ENCODE results near the gene KMT2C. TPM values are rescaled to one million over a fixed set of nuclear protein-coding genes. Genes with fewer than 3 reads are reported as not detected.
"Not testable (repeated sequence)": the region's sequence is repeated elsewhere in the genome, so short reads cannot be mapped to it uniquely, and the experiment has no call there.

The KMT2C gene
- total and polyA plus RNA-seq, 2 of the 13 experiments (the other 11 are each of a cell fraction or from before 2014, with no cell fraction given), result 7.1 to 14.4 TPM

DNA sequence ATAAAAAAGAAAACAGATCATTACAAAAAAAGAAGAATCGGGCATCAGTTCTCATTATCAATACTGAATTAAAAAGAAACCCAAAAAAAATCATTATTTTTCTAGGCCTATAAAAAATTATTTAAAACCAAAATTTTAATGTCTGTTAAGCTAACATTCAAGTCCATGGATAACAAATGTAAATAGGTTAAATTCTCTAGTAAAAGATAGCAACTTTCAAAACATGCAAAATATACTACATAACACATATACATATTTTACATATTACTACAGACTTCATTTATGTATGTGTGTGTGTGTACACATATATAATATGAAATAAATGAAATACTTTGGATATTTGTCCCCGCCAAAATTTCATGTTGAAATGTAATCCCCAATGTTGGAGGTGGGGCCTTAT is 158.1 kb downstream of the KMT2C start:
- H3K36me3 ChIP-seq (replicated peaks in 1 of 2; ENCODE audit: control insufficient read depth in 1 of 2, insufficient read depth in 2 of 2, low read length in 2 of 2); H3K4me1 ChIP-seq (ENCODE audit: insufficient read depth, low read length); BruUV-seq (replicated peaks); FAIRE-seq; POLR2A ChIA-PET; H3K4me3 ChIP-seq (replicated peaks in 1 of 3; ENCODE audit: insufficient read depth in 1 of 3, low read depth in 2 of 3, low read length in 3 of 3); H3K79me2 ChIP-seq (ENCODE audit: insufficient read depth, low read length); H3K9me3 ChIP-seq (ENCODE audit: low read length); H2AFZ ChIP-seq (ENCODE audit: low read length); H3K27ac ChIP-seq (ENCODE audit: extremely low read length, insufficient read depth, low read length); ATAC-seq; intact Hi-C loops (cut with micrococcal nuclease; ENCODE audit: unreplicated experiment); DNase-seq (ENCODE audit: low spot score); H3K9ac ChIP-seq (ENCODE audit: insufficient read depth, low read depth, low read length); H3K4me2 ChIP-seq (ENCODE audit: low read depth, low read length); H3K27me3 ChIP-seq (ENCODE audit: control insufficient read depth in 1 of 2, insufficient read depth in 2 of 2, low read length in 2 of 2); H4K20me1 ChIP-seq (ENCODE audit: insufficient read depth, low read length); in situ Hi-C loops (cut with HindIII; ENCODE audit: extremely low pct_ligation_motif_present, low pct_unique_long_range_greater_than_20kb); CTCF ChIA-PET (ENCODE audit: low intra/inter-chr PET ratio, low total read pairs): not testable (repeated sequence)
- 99% methylated on average over 2 of the region's 2 CpGs for WGBS (ENCODE audit: low lambda C conversion rate)

DNA sequence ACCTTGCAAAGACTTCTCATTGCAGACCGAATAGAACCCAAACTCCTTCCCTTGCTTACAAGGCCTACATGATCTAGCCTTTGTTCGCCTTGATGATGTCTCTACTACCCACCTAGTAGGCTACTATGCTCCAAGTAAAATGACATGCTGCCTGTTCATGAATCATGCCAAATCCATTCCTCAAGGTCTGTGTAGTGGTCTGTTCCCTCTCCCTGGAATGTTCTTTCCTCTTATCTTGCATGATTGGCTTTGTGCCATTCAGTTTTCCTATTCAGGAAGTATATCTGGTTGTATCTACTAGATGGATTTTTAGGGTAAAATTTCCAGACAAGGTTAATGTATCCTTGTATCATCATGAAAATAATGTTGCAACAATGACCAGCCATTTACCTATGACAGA is 165.4 kb downstream of the KMT2C start:
- POLR2A ChIA-PET; CTCF ChIA-PET (ENCODE audit: low intra/inter-chr PET ratio, low total read pairs); FAIRE-seq; H3K79me2 ChIP-seq (ENCODE audit: insufficient read depth, low read length); H3K4me1 ChIP-seq (ENCODE audit: insufficient read depth, low read length); H3K9ac ChIP-seq (ENCODE audit: insufficient read depth, low read depth, low read length); H4K20me1 ChIP-seq (ENCODE audit: insufficient read depth, low read length); H3K4me2 ChIP-seq (ENCODE audit: low read depth, low read length); ATAC-seq; H3K27me3 ChIP-seq (ENCODE audit: control insufficient read depth in 1 of 2, insufficient read depth in 2 of 2, low read length in 2 of 2); H3K4me3 ChIP-seq (replicated peaks in 1 of 3; ENCODE audit: insufficient read depth in 1 of 3, low read depth in 2 of 3, low read length in 3 of 3); intact Hi-C loops (cut with micrococcal nuclease; ENCODE audit: unreplicated experiment); DNase-seq (ENCODE audit: low spot score); in situ Hi-C loops (cut with HindIII; ENCODE audit: extremely low pct_ligation_motif_present, low pct_unique_long_range_greater_than_20kb); BruUV-seq (replicated peaks); H2AFZ ChIP-seq (ENCODE audit: low read length); H3K27ac ChIP-seq (ENCODE audit: extremely low read length, insufficient read depth, low read length); H3K36me3 ChIP-seq (replicated peaks in 1 of 2; ENCODE audit: control insufficient read depth in 1 of 2, insufficient read depth in 2 of 2, low read length in 2 of 2): not testable (repeated sequence)
- H3K9me3 ChIP-seq (ENCODE audit: low read length), result peaks cover 16% of the 10 kb centered on the region
- 92% methylated on average over 2 of the region's 2 CpGs for WGBS (ENCODE audit: low lambda C conversion rate)

DNA sequence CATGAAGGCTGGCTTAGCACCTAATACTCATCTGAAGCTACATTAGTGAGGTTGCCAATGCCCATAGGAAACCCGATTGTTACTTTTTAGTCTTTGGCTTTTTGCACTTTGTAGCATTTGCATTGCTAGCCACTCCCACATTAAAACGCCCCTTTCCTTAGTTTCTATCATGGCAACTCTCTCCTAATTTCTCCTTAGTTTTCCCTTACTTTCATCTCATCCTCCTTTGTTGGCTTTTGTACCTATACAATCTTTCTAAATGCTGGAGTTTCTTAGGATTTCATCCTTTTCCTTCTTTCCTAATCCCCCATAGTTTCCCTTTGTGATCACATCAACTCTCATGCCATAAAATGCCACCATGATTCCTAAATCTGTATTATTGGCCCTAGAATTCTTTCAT is 168.9 kb downstream of the KMT2C start:
- H4K20me1 ChIP-seq (ENCODE audit: insufficient read depth, low read length); H3K27ac ChIP-seq (ENCODE audit: extremely low read length, insufficient read depth, low read length); H3K79me2 ChIP-seq (ENCODE audit: insufficient read depth, low read length); ATAC-seq; FAIRE-seq; H3K4me2 ChIP-seq (ENCODE audit: low read depth, low read length); BruUV-seq (replicated peaks); H3K9ac ChIP-seq (ENCODE audit: insufficient read depth, low read depth, low read length); H3K36me3 ChIP-seq (replicated peaks in 1 of 2; ENCODE audit: control insufficient read depth in 1 of 2, insufficient read depth in 2 of 2, low read length in 2 of 2); H3K27me3 ChIP-seq (ENCODE audit: control insufficient read depth in 1 of 2, insufficient read depth in 2 of 2, low read length in 2 of 2); POLR2A ChIA-PET; DNase-seq (ENCODE audit: low spot score); H2AFZ ChIP-seq (ENCODE audit: low read length); intact Hi-C loops (cut with micrococcal nuclease; ENCODE audit: unreplicated experiment); H3K4me1 ChIP-seq (ENCODE audit: insufficient read depth, low read length); CTCF ChIA-PET (ENCODE audit: low intra/inter-chr PET ratio, low total read pairs); in situ Hi-C loops (cut with HindIII; ENCODE audit: extremely low pct_ligation_motif_present, low pct_unique_long_range_greater_than_20kb); H3K4me3 ChIP-seq (replicated peaks in 1 of 3; ENCODE audit: insufficient read depth in 1 of 3, low read depth in 2 of 3, low read length in 3 of 3): not testable (repeated sequence)
- WGBS (ENCODE audit: low lambda C conversion rate), result 91% methylated on average over 2 of the region's 2 CpGs
- H3K9me3 ChIP-seq (ENCODE audit: low read length), result peaks cover 16% of the 10 kb centered on the region

DNA sequence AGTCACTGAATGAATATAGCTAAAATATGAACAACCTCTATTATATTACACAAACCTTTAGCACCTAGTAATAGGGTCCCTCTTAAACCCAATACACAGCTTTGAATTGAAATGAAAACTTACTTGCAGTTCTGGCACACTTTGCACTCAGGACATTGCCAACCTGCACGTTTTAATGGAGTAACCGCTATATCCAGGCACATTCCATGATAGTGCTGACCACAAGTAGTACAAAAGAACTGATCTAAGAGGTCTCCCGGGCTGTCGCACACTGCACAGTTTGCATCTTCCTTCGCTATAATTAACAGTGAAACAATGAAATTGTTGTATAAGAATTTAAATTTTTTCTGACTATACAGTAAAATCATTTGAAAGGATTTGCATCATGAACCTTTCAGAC is 170.9 kb downstream of the KMT2C start:
- H3K4me2 ChIP-seq (ENCODE audit: low read depth, low read length); BruUV-seq (replicated peaks); H3K27me3 ChIP-seq (ENCODE audit: control insufficient read depth in 1 of 2, insufficient read depth in 2 of 2, low read length in 2 of 2); H3K4me1 ChIP-seq (ENCODE audit: insufficient read depth, low read length); H3K9ac ChIP-seq (ENCODE audit: insufficient read depth, low read depth, low read length); H3K4me3 ChIP-seq (replicated peaks in 1 of 3; ENCODE audit: insufficient read depth in 1 of 3, low read depth in 2 of 3, low read length in 3 of 3); in situ Hi-C loops (cut with HindIII; ENCODE audit: extremely low pct_ligation_motif_present, low pct_unique_long_range_greater_than_20kb); FAIRE-seq; ATAC-seq; DNase-seq (ENCODE audit: low spot score); H3K27ac ChIP-seq (ENCODE audit: extremely low read length, insufficient read depth, low read length); POLR2A ChIA-PET; H3K79me2 ChIP-seq (ENCODE audit: insufficient read depth, low read length); H3K36me3 ChIP-seq (replicated peaks in 1 of 2; ENCODE audit: control insufficient read depth in 1 of 2, insufficient read depth in 2 of 2, low read length in 2 of 2); CTCF ChIA-PET (ENCODE audit: low intra/inter-chr PET ratio, low total read pairs); H4K20me1 ChIP-seq (ENCODE audit: insufficient read depth, low read length); intact Hi-C loops (cut with micrococcal nuclease; ENCODE audit: unreplicated experiment); H2AFZ ChIP-seq (ENCODE audit: low read length): not testable (repeated sequence)
- peaks cover 16% of the 10 kb centered on the region for H3K9me3 ChIP-seq (ENCODE audit: low read length)
- 48% methylated on average over 5 of the region's 5 CpGs for WGBS (ENCODE audit: low lambda C conversion rate)
